ENCODE results near the gene AP1B1.

Gene AP1B1

GRCh38 chr22:29311464-29312217 is 76.7 kb downstream of the AP1B1 start:
- no peak for DNase-seq

GRCh38 chr22:29310863-29311339 is 77.5 kb downstream of the AP1B1 start:
- peak; percentile 49 for DNase-seq

DNA sequence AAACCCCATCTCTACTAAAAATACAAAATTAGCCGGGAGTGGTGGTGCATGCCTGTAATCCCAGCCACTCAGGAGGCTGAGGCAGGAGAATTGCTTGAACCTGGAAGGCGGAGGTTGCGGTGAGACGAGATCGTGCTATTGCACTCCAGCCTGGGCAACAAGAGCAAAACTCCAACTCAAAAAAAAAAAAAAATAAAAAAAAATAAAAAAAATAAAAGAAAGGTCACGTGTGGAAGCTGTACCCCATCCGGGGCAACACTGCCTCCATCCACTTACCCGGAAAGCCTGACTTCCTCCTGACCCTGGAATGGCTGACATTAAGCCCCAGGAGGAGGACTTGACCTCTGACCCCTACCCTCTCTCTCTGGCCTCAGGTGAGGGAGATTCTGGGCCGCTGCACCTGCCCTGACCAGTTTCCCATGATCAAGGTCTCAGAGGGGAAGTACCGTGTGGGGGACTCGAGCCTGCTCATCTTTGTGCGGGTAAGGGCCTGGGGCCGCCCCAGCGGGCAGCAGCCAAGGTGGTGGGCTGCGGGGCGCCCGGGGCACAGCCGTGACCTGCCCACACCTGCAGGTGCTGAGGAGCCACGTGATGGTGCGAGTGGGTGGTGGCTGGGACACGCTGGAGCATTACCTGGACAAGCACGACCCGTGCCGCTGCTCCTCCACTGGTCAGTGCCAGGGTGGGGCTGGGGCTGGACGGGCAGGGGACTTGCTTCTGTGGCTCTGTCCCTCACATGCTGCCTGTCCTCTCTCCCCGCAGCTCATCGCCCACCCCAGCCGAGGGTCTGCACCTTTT is 78.1 kb downstream of the AP1B1 start:
- DNase-seq = no peak

- no peak for DNase-seq
Measured at GRCh38 chr22:29309332-29310064, 78.9 kb downstream of the AP1B1 start.

DNA sequence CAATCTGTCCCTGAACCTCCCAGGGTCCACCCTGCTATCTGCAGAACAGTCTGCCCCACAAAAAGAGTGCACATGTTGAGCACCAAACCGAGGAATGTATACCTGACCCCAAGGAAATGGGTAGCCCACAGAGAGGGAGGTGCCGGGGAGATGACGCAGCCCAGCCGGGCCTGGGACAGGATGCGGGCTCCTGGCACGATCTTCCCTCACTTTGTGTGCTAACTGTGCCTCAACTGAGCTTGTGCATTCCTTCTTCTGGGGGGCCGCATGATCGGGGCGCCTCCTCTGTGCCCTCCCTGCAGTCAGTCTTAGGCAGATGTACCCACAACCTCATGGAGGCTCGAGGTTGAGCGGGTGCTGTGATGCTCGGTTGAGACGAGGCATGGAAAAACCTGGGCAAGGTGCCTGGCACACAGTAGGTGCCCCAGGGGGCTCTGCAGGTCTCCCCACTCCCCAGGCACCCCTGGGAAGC is 79.5 kb downstream of the AP1B1 start:
- no peak for DNase-seq

DNA sequence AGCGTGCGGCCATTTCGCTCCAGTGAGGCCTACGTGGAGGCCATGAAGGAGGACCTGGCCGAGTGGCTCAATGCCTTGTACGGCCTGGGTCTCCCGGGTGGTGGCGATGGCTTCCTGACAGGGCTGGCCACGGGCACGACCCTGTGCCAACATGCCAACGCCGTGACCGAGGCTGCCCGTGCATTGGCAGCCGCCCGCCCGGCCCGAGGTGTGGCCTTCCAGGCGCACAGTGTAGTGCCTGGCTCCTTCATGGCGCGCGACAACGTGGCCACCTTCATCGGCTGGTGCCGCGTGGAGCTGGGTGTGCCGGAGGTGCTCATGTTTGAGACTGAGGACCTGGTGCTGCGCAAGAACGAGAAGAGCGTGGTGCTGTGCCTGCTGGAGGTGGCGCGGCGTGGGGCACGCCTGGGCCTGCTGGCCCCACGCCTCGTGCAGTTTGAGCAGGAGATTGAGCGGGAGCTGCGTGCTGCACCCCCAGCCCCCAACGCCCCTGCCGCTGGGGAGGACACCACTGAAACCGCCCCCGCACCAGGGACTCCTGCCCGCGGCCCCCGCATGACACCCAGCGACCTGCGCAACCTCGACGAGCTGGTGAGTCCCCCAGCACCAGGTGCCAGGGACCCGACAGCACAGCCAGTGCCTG is 80.1 kb downstream of the AP1B1 start:
- DNase-seq = no peak

- no peak for DNase-seq
Measured at GRCh38 chr22:29307596-29308147, 80.7 kb downstream of the AP1B1 start.

DNA sequence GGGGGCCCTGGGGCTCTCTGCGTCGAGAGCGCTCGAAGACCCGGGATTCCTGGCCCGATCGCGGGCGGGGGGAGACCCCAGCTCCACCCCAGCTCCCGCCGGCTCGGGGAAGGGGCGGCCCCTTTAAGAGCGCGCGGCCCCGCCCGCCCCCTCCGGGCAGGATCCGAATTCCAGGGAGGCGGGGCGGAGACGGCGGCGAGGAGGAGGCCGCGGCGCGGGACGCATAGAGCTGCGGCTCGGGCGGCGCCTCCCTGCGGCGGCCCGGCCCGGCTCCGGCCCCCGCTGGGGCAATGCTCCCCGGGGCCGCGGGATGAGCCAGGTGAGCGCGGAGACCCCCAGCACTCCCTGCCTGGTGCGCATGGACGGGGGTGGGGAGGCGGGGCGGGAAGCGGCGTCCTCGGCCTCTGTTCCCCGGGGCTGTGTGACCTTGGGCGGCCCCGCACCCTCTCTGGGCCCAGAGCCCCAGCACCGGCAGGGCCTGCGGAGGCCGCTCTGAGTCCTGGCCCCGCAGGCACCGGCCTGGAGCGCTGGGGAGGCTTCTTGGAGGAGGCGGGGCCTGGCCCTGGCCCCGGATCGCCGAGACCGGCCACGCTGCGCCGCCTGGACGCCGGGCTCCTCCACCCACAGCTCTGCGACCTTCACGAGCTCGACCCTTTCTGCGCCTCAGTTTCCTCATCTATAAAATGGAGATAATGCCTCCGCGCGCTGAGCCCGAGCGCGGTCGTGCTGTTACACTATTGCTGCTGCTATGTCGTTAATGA is 81.4 kb downstream of the AP1B1 start:
- DNase-seq = peak; percentile 21

DNA sequence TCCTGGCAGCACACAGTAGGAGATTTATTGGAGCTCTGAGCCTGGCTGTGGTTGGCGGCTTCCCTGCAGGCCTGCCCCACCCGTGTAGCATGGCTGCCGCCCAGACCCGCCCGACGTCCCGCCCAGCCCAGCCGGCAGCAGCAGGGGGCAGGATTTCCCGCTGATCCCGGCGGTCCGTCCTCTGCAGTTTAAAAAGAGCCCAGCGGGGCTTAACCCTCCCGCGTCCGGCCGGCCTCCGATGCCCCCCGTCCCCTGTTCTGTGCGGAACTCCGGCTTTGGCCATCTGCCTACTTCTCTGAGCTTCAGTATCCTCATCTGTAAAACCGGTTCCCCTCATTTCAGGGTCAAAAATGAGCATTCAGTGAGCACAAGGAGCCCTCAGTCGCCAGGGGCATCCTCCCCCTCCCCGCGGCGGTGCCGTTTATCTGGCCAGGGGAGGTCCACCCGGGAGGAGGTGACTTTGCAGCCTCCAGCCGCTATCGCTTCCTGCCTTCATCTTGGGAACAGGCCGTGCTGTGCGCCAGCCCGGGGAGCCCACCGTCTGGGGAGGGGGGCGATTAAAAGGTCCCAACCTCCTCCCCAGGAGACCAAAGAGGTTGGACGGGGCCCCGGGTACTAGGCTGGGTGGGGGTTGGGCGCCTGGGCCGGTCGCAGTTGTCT is 82.1 kb downstream of the AP1B1 start, which contains the start of gene GAS2L1:
Gene GAS2L1, plus strand, starts transcription at position 476 of the 660 bp plus-strand sequence. CDS start 1,456 bp downstream, outside the sequence.
- DNase-seq = peak; percentile 40

- DNase-seq = no peak
Measured at GRCh38 chr22:29305836-29306174, 82.6 kb downstream of the AP1B1 start.

DNA sequence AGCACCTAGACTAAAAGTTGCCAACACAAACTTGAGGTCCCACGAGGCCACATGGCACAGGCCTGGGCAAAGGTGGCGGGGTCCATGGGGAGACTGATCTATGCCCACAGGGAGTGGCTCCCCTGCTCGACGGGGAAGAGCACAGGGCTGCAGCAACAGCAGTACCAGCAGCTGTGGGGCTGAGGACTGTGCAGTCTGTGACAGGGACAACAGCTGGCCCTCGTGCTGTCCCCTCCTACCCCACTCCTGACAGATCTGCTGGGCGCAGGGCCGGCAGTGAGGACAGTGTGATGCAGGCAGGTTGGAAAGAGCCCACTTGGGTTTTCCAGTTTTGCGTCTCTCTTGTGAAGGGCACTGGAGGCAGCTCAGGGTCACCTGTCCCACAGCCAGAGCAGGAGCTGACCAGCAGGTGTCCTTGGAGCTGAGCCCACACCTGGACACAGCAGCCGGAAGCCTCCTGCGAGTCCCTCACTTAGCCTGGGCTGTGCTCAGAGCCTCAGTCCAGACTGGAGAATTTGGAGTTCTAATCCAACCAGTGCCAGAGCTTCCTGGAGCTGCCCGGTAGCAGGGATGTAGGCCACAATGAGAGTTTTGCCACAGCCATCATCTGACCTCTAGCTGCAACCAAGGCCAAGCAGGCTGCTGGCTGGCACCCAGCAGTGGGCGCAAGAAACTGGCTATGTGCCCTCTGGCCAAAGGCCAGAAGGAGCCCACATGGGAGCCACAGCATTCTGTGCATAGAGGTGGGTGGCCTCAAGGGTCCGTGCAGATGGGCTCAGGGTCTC is 85.5 kb downstream of the AP1B1 start:
- no peak for DNase-seq

DNA sequence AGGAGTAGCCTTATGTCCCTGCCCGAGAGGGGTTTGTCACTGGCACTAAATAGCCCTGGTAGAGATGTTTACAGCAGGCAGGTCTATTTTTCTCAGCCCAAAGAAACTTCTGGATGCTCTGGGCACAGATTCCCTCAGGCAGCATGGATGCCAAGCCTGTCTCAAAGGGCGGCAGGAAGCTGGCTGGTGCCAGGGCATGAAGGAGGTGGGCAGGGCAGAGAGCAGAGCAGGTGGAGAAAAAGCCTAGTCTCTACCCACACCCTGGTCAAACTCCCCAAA is 86.0 kb downstream of the AP1B1 start:
- DNase-seq = no peak

DNA sequence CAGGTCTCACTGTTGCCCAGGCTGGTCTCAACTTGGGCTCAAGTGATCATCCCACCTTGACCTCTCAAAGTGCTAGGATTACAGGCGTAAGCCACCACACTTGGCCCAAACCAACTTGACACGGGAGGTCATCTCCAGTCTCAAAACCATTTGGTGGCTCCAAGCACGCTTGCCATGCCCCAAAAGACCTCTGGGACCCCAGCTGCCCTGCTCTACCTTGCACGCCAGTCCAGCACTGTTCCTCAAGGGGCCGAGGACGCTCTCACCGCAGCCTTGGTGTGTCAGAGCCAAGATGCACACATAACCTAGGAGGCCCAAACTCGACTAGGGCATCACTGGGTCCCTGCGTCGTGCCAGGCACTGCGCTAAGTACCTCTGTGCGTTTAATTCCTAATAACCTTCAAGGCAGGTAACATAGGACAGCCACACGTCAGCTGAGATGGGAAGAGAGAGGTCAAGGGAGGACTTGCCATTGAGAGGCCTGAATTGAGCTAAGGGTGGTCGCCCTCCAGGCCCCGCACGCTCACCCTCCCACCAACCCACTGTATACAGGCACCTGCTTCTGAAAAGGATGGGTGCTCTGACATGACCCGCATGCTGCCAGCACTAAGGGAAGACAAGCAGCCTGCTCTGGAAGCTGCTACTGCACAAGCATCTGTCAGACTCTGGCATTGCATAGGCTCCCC is 86.5 kb downstream of the AP1B1 start:
- no peak for DNase-seq

GRCh38 chr22:29300807-29301601 is 87.4 kb downstream of the AP1B1 start:
- DNase-seq = no peak

DNA sequence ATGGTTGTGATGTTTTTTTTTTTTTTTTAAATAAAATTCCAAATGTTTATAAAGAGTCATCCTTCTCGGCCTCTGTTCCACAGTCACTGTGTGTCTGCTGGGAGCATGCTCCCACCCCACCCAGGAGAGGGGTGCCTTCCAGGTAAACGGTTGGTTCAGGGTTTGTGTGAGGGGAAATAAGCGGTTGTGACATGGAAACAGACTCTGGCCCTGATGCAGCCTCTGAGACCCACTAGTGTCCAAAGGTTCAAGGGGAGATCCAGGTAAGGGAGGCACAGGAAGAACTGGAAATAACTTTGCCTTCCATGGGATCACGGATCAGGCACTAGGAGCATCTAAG is 87.9 kb downstream of the AP1B1 start:
- no peak for DNase-seq

GRCh38 chr22:29299136-29299900 is 89.1 kb downstream of the AP1B1 start:
- no peak for DNase-seq

- no peak for DNase-seq
Measured at GRCh38 chr22:29298641-29299040, 89.7 kb downstream of the AP1B1 start.

- DNase-seq = no peak
Measured at GRCh38 chr22:29292379-29292778, 96.0 kb downstream of the AP1B1 start.

Measured in DMS153 (cell line).